Gastroesophageal sphincter (tissue), 4 donors: ENCODE results near the gene DEAF1. TPM values are rescaled to one million over a fixed set of nuclear protein-coding genes. Genes with fewer than 3 reads are reported as not detected.

Experiments used
- ATAC-seq: fragments of 150-250 bp; one replicate; pipeline ENCODE4 v1.9.1; 2016; ENCODE audit warnings: mild to moderate bottlenecking, moderate library complexity
- H3K27ac ChIP-seq, 4 donors: fragments of 200-600 bp; sonication (generic) in 3 of 4; 1 replicate in 3 of 4; 2 replicates in 1 of 4; pipeline ENCODE4 v1.5.1; 2016 to 2019
- H3K27me3 ChIP-seq: fragments of 200-600 bp; sonication (generic); one replicate; pipeline ENCODE4 v1.5.1; 2019
- H3K36me3 ChIP-seq, 2 donors: fragments of 200-600 bp; sonication (generic); one replicate each; pipeline ENCODE4 v1.5.1; 2019; ENCODE audit warnings: control low read depth in 1 of 2
- H3K4me1 ChIP-seq, 3 donors: fragments of 200-600 bp; sonication (generic); 1 replicate in 2 of 3; 2 replicates in 1 of 3; pipeline ENCODE4 v1.5.1; 2016 to 2019; ENCODE audit warnings: control low read depth in 2 of 3
- H3K4me3 ChIP-seq, 2 donors: fragments of 200-600 bp; sonication (generic); one replicate each; pipeline ENCODE4 v1.5.1; 2019; ENCODE audit warnings: mild to moderate bottlenecking in 1 of 2, moderate library complexity in 1 of 2
- H3K9me3 ChIP-seq, 3 donors: fragments of 200-600 bp; sonication (generic); one replicate each; pipeline ENCODE4 v1.5.1; 2017 to 2019; ENCODE audit warnings: control low read depth in 2 of 3
- EP300 ChIP-seq: sonication (generic); formaldehyde crosslinking; IDR thresholded peaks from one replicate; pipeline ENCODE4 v1.6.1; 2017; ENCODE audit warnings: antibody characterized with exemption, mild to moderate bottlenecking
- POLR2A ChIP-seq, 2 donors: fragments of 450-650 bp; IDR thresholded peaks; one replicate each; pipeline ENCODE4 v1.6.1; 2017; ENCODE audit warnings: antibody characterized with exemption in 2 of 2, mild to moderate bottlenecking in 2 of 2, moderate library complexity in 1 of 2
- POLR2AphosphoS5 ChIP-seq: sonication (generic); formaldehyde crosslinking; IDR thresholded peaks from one replicate; pipeline ENCODE4 v1.6.1; 2017; ENCODE audit warnings: antibody characterized with exemption
- WGBS, 2 donors: methylation state at CpG; one replicate each; pipeline ENCODE4 v1.1.5; 2018; ENCODE audit warnings: low coverage in 1 of 2; 5-methylcytosine and 5-hydroxymethylcytosine counted together
- total RNA-seq, 4 donors: library from RNA; depleted of rRNA; stranded (reverse); fragments of >200 nt; gene quantifications; one replicate each; pipeline ENCODE4 v1.1.0, GENCODE V29; 2016
- TF ChIP-seq, protein P1 (sequence below), 4 experiments: fragments of 200-600 bp in 2 of 4; fragments of 450-650 bp in 2 of 4; sonication (generic) in 1 of 4; IDR thresholded peaks; one replicate each; pipeline ENCODE4 v1.5.1; 2017 to 2019; ENCODE audit warnings: antibody characterized with exemption in 4 of 4, mild to moderate bottlenecking in 2 of 4, moderate library complexity in 2 of 4

Gene DEAF1
- total RNA-seq, 4 donors from 2014 or later = 19.9 to 45.0 (median 35.0) TPM

DNA sequence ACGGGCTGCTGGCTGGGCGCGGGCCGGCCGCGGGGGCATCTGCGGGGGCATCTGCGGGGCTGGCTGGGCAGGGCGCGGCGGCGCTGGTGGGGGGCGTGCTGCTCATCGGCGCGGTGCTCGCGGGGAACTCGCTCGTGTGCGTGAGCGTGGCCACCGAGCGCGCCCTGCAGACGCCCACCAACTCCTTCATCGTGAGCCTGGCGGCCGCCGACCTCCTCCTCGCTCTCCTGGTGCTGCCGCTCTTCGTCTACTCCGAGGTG, 57.8 kb downstream of the DEAF1 start:
- WGBS, 2 donors = no CpG with 5 or more reads among the region's 34 CpGs
- Histone ChIP-seq H3K4me1 (peaks cover 0 to 42% (median 11%) of the 10 kb centered on the region in 3 donors), H3K9me3 (no peaks in the 10 kb centered on the region), H3K4me3 (peak overlapping the region in 1 of 2 donors; percentile 45), H3K36me3 (peaks cover 0 to 24% of the 10 kb centered on the region in 2 donors), H3K27me3 (peaks cover 43% of the 10 kb centered on the region), H3K27ac (no peak overlapping the region)
- TF ChIP-seq EP300 (no peak), POLR2A (IDR thresholded peaks at IDR 0.05) (no peak), POLR2AphosphoS5 (no peak)
- TF ChIP-seq, protein P1, sequence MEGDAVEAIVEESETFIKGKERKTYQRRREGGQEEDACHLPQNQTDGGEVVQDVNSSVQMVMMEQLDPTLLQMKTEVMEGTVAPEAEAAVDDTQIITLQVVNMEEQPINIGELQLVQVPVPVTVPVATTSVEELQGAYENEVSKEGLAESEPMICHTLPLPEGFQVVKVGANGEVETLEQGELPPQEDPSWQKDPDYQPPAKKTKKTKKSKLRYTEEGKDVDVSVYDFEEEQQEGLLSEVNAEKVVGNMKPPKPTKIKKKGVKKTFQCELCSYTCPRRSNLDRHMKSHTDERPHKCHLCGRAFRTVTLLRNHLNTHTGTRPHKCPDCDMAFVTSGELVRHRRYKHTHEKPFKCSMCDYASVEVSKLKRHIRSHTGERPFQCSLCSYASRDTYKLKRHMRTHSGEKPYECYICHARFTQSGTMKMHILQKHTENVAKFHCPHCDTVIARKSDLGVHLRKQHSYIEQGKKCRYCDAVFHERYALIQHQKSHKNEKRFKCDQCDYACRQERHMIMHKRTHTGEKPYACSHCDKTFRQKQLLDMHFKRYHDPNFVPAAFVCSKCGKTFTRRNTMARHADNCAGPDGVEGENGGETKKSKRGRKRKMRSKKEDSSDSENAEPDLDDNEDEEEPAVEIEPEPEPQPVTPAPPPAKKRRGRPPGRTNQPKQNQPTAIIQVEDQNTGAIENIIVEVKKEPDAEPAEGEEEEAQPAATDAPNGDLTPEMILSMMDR (IDR thresholded peaks at IDR 0.05) = no peak
- ATAC-seq = no peak

DNA sequence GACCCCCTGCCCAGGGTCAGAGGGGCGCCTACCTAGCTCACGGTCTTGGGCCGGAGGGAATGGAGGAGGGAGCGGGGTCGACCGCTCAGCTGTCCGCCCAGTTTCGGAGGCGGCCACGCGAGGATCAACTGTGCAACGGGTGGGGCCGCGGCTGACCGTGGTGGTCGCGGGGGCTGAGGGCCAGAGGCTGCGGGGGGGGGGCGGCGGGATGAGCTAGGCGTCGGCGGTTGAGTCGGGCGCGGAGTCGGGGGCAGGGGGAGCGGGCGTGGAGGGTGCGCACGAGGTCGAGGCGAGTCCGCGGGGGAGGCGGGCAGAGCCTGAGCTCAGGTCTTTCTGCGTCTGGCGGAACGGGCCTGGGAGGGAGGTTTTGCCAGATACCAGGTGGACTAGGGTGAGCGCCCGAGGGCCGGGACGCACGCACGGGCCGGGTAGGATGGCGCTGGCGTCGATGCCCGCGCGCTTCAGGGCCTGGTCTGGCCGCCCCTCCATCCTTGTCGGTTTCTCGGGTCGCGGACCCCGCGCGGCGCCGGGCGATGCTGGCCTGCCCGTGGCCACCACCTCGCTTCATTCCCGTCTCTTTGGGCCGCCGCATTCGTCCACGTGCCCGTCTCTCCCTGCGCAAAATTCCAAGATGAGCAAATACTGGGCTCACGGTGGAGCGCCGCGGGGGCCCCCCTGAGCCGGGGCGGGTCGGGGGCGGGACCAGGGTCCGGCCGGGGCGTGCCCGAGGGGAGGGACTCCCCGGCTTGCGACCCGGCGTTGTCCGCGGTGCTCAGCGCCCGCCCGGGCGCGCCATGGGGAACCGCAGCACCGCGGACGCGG, 58.3 kb downstream of the DEAF1 start, which contains the start of gene DRD4:
Gene DRD4, plus strand, starts transcription at position 759 of the 822 bp plus-strand sequence. Its CDS starts 36 bp downstream, at position 795.
- peaks cover 43% of the 10 kb centered on the region for H3K27me3 ChIP-seq
- H3K36me3 ChIP-seq = peaks cover 0 to 18% of the 10 kb centered on the region in 2 donors
- H3K9me3 ChIP-seq = no peaks in the 10 kb centered on the region
- H3K4me1 ChIP-seq = peaks cover 0 to 42% (median 11%) of the 10 kb centered on the region in 3 donors
- ATAC-seq = peak; percentile 84
- peak within 1 kb of the TSS in 1 of 2 donors; percentile 45 for H3K4me3 ChIP-seq
- TF ChIP-seq, protein P1 (IDR thresholded peaks at IDR 0.05) = no peak
- TF ChIP-seq POLR2AphosphoS5 (no peak), EP300 (no peak), POLR2A (IDR thresholded peaks at IDR 0.05) (no peak)
- H3K27ac ChIP-seq = no peak within 1 kb of the TSS
- WGBS, 2 donors = 2% methylated on average over 9 of the region's 100 CpGs; no CpG with 5 or more reads in 1 of the 2 donors

DNA sequence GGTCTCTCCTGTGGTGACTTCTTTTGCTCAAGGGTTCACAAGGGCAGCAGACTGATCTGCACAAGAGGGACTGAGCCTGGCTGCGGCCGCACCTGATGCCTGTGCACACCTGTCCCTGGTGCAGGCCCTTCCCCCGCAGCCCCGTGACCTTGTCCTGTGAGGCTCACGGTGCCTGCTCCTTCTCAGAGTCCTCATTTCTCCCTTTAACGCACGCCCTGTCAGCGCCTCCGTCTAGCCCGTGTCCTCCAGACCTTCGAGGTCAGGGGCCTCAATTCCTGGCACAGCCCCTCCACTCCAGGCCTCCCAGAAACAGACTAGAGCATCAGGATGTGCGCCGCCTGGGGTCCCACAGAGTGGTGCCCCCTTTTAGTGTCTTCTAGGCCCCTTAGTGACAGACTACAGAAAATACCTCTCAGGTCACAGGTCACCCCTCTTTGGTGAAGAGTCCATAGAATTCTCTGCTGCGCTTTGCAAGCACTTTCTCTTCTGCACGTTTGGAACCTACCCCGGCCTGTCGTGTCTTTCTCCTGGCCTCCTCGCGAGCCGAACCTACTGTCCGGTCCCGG, 59.0 kb downstream of the DEAF1 start:
- Histone ChIP-seq H3K9me3 (no peaks in the 10 kb centered on the region), H3K27me3 (peaks cover 43% of the 10 kb centered on the region), H3K36me3 (peaks cover 0 to 12% of the 10 kb centered on the region in 2 donors), H3K27ac (no peak overlapping the region), H3K4me3 (no peak overlapping the region), H3K4me1 (peaks cover 0 to 42% (median 11%) of the 10 kb centered on the region in 3 donors)
- ATAC-seq = no peak
- 68 to 73% methylated on average over 9 to 10 of the region's 22 CpGs for WGBS, 2 donors
- TF ChIP-seq, protein P1 (IDR thresholded peaks at IDR 0.05) = no peak
- TF ChIP-seq EP300 (no peak), POLR2A (IDR thresholded peaks at IDR 0.05) (no peak), POLR2AphosphoS5 (no peak)

DNA sequence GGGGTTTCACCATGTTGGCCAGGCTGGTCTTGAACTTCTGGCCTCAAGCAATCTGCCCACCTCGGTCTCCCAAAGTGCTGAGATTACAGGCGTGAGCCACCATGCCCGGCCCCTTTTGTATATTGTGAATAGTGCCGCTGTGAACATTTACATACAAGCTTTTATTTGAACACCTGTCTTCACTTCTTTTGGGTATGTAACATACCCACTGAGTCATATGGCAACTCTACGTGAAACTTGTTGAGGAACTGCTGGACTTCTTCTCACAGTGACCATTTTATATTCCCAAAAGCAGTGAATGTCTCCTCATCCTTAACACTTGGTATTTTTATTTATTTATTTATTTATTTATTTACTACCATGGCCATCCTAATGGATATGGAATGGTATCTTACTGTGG, 64.2 kb downstream of the DEAF1 start:
- no peak for ATAC-seq
- WGBS, 2 donors = 86 to 92% methylated on average over 2 to 3 of the region's 5 CpGs
- H3K4me3 ChIP-seq = no peak overlapping the region
- H3K36me3 ChIP-seq = no peaks in the 10 kb centered on the region
- H3K27ac ChIP-seq = no peak overlapping the region
- no peaks in the 10 kb centered on the region for H3K9me3 ChIP-seq
- TF ChIP-seq, protein P1 (IDR thresholded peaks at IDR 0.05) = no peak
- TF ChIP-seq POLR2AphosphoS5 = no peak
- TF ChIP-seq POLR2A (IDR thresholded peaks at IDR 0.05) = no peak
- no peak for TF ChIP-seq EP300
- H3K4me1 ChIP-seq = peaks cover 0 to 36% (median 0%) of the 10 kb centered on the region in 3 donors
- peaks cover 10% of the 10 kb centered on the region for H3K27me3 ChIP-seq

DNA sequence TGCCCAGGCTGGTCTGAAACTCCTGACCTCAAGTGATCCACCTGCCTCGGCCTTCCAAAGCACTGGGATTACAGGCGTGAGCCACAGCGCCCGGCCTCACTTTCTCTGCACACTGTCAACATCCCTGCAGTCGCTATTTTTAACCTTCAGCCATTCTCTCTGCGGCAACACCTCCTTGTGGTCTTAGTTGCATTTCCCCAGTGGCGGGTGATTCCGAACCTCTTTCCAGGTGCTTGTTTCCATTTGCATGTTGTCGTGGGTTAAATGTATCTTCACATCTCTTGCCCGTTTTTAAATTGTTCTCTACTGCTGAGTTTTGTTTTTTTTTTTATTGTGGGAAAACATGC, 65.8 kb downstream of the DEAF1 start:
- peaks cover 0 to 3% of the 10 kb centered on the region in 2 donors for H3K36me3 ChIP-seq
- H3K27me3 ChIP-seq = peaks cover 27% of the 10 kb centered on the region
- no peak overlapping the region for H3K4me3 ChIP-seq
- H3K27ac ChIP-seq = peak overlapping the region in 2 of 4 donors; percentile 59 to 65
- peaks cover 0 to 37% (median 0%) of the 10 kb centered on the region in 3 donors for H3K4me1 ChIP-seq
- peak; percentile 62 for ATAC-seq
- TF ChIP-seq, protein P1 (IDR thresholded peaks at IDR 0.05) = peak in 3 of 4 experiments; percentile 32 to 48 (median 42)
- TF ChIP-seq POLR2AphosphoS5 = no peak
- 0 to 21% methylated on average over 1 to 9 of the region's 10 CpGs for WGBS, 2 donors
- no peaks in the 10 kb centered on the region for H3K9me3 ChIP-seq
